HG02840 (cell line): ENCODE results near the gene UBL3.

Experiments used
- ATAC-seq: cut with Tn5 transposase; IDR thresholded peaks from one replicate; pipeline ENCODE4 v1.9.1; 2021; ENCODE audit warnings: mild to moderate bottlenecking, moderate library complexity, moderate number of reproducible peaks; ENCODE audit not compliant: unreplicated experiment, low FRiP score

UBL3 gene

DNA sequence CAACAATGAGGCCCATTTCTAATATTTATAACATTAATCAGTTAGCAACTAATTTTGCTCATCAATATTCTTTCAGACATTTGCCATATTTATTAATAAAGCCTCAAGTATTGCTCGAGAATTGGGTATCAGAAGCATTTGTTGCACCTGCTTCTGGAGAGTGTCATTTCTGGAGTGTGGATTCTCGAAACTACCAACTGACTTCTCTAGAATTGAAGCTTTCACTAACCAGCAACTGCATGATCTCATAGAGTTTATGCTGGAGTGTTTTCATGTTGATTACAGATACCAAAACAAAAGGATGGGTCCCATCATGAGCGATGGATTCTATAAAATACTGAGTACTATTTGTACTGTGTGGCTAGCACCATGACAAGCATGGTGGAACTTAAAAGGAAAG, 133.9 kb downstream of the UBL3 start:
- no peak for ATAC-seq
